HG03064 (cell line): Measurements from ENCODE around the gene VPS26A.

Experiments used
- ATAC-seq: cut with Tn5 transposase; IDR thresholded peaks from one replicate; pipeline ENCODE4 v1.9.1; 2021; ENCODE audit warnings: low read depth; ENCODE audit not compliant: unreplicated experiment

VPS26A gene

GRCh38 chr10:69216577-69217118 is 92.7 kb downstream of the VPS26A start:
- no peak for ATAC-seq

GRCh38 chr10:69217119-69217754 is 93.3 kb downstream of the VPS26A start:
- ATAC-seq = no peak

- ATAC-seq = no peak
These were observed 94.9 kb downstream of the VPS26A start for GRCh38 chr10:69218831-69219230.

GRCh38 chr10:69220041-69220451 is 96.1 kb downstream of the VPS26A start, which contains the start of gene HKDC1:
TSS of gene HKDC1 (plus strand) at chr10:69220332. CDS start at chr10:69220436, 104 bp downstream.
- no peak for ATAC-seq

- ATAC-seq = no peak
These were observed 96.5 kb downstream of the VPS26A start for GRCh38 chr10:69220507-69220906.
